ENCODE measurements around the gene RASGRP1.

Gene RASGRP1

DNA sequence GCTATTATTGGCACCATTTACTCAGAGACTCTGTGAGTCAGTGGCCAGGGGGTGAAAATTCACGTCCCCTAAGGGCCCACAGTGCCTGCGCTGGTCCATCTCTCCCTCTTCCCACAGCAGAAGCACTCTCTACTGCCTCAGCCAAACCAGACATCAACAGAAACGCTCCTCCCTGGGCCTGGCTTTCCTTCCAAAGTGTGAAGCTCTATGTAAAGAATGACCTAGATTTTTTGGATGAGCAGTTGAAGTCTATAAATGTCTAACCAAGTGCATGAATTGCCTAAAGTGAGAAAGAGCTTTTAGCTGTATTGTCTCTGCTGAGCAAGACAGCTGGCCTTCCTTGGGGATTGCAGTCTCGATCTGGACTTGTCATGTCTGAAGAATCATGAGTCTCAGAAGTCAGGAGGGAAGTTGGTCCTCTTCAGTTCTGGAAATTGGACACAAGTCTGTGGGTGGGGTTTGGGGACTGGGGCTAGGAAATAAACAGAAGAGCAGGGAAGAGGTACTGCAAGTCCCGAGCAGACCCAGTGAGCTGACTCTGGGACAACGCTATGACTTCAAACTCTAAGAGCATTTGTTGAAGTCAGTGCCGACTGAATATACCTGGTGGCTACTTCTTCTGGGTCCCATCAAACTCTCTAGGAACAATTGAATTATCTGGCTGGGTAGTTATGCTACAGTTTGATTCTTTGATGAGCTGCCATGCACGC, 29.0 kb downstream of the RASGRP1 start:
- no peak for DNase-seq

DNA sequence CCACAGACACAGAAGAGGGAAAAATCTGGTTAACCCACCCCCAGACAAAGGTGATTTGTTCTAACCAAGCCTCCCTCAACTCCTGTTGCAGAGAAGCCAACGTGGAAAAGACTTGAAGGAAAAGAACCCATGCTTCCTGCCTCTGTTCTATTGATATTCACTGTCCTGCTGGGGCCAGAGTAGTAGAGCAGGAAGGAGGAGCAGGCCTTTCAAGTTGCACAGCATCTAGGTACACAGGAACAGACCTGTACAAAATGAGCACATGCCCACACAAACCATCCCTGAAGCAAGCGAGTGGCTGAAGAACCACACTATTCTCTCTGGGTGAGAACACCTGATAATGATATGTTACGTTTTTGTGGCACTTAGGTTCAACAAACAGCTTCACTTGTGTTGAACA, 29.9 kb downstream of the RASGRP1 start:
- no peak for DNase-seq

- DNase-seq, result no peak
Measured at GRCh38 chr15:38533926-38534325, 30.7 kb downstream of the RASGRP1 start.

DNA sequence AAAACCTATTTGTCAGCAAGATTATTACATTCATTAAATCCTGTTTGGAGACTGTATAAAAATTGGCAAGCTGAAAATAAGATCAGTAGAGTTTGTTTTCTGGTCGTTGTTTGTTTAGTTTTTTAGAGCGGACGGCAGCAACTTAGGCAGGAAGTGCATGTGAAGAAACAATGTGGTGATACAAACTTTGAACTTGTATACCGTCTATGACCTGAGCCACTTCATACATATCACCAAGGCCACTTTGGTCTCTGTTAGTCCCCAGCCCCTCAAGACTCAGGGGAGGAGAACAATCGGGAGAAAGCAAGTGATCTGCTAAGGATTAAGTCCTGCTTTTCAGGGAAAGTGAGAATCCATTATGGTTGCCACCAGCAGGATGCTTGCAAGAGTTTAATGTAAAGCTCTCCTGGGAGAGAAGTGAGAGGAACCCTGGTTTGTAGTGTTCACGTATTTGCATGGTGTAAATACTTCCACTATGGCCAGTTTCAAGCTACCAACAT, 31.1 kb downstream of the RASGRP1 start:
- DNase-seq, result no peak

GRCh38 chr15:38532728-38533127, 31.9 kb downstream of the RASGRP1 start:
- DNase-seq, result no peak

DNA sequence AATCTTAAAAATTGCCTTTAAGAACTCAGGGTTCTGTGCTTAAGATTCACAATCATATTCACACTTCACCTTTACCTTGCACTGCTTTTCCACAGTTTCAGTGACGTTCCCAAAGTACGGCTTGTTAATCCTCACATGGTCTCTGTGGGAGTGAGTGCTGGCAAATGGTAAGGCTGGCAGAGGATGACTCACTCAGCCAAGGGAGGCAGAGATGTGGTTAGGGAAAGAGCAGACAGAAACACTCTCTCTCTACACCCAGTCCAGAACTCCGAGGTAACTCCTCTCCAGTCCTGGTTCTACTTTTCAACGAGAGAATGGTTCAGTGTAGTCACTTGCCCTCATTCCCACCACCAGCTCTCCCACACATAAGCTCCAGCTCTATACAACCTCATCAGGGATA, 33.1 kb downstream of the RASGRP1 start:
- no peak for DNase-seq

DNA sequence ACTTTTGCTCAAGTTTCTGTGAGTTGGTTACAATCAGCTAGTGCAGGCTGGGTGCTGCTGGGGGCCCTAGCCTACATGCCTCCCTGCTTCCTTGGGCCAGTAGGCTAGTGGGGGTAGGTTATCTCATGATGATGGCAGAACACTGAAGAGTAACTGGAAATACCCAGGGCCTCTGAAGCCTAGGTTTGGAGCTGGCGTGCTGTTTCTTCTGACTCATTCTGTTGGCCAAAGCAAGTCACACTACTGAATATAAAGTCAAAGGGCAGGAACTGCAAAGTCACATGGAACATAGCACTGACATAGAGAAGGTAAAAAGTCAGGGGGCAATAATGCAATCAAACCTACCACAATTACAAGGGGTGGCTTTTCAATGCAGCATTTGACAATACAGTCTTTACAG, 34.5 kb downstream of the RASGRP1 start:
- peak; percentile 8 to 31 for DNase-seq

DNA sequence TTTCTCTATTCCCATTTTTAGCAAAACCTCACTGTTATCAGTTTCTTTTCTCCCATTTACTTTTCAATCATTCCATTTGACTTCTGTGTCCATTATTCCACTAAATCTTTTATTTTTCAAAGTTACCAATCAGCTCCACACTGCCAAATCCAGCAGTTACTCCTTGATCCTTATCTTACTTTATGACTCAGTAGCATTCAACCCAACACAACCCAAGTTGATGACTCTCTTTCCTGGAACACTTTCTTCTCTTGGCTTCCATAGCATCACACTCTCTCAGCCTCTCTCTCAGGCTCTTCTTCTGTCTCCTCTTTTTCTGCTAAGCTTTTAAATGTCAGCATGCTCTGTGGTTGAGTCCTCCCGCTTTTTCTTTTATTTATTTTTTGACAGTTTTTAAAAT, 36.3 kb downstream of the RASGRP1 start:
- no peak for DNase-seq

DNA sequence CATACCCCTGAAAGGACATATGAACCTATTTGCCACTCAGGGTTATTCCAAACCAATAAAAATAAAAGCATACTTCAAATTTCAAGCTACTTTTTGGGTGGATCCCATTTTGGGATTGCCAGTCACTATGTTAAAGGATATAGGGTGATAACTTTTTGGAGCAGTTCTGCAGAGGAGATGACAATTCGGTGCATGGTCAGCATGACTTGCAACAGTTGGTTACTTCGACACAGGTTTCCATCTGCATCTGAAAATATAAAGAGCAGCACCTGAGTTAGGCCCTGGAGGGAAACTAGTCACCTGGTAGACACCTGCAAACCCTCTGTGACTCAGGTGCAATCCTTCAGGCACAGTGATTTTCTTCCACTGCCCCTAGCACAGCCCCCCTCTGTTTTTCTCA, 38.5 kb downstream of the RASGRP1 start:
- DNase-seq, result no peak

- no peak for DNase-seq
Measured at GRCh38 chr15:38525489-38525888, 39.1 kb downstream of the RASGRP1 start.

DNA sequence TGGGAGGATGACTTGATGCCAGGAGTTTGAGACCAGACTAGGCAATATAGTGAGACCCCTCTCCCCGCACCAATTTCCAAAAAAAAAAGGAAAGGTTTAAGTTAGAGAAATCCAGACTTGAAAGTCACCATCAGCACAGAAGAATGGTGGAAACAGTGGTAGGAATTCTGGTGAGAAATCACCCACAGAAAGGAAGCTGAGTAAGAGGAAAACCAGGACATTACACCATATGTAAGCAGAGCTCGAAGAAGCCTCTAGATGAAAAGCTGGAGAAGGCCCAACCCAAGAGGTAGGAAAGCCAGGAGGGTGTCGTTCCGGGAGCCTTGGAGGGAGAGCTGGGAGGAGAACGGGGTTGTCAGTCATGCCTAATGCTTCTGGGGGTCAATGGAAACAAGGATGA, 40.5 kb downstream of the RASGRP1 start:
- no peak for DNase-seq

GRCh38 chr15:38522922-38523321, 41.7 kb downstream of the RASGRP1 start:
- DNase-seq, result no peak

DNA sequence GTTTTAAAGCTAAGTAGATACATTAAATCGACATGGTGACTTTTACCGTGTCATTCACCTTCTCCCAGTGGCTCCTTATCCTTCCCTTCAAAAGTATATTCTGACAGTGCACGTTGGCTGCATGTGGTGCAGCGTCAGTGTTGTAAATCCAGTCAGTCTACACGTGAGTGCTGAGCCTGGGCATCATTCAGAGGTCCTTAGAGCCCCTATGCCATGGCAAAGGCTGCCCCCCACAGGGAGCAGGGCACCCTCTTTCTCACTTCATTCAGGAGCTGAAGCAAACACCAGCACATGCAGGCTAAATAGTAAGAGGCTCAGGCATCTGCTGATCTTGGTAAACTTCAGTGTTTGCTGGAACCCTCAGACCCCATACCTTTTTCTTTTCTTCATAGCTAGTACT, 43.3 kb downstream of the RASGRP1 start:
- DNase-seq, result no peak

GRCh38 chr15:38520035-38520434, 44.6 kb downstream of the RASGRP1 start:
- DNase-seq, result no peak

- no peak for DNase-seq
Measured at GRCh38 chr15:38518084-38518483, 46.5 kb downstream of the RASGRP1 start.

DNA sequence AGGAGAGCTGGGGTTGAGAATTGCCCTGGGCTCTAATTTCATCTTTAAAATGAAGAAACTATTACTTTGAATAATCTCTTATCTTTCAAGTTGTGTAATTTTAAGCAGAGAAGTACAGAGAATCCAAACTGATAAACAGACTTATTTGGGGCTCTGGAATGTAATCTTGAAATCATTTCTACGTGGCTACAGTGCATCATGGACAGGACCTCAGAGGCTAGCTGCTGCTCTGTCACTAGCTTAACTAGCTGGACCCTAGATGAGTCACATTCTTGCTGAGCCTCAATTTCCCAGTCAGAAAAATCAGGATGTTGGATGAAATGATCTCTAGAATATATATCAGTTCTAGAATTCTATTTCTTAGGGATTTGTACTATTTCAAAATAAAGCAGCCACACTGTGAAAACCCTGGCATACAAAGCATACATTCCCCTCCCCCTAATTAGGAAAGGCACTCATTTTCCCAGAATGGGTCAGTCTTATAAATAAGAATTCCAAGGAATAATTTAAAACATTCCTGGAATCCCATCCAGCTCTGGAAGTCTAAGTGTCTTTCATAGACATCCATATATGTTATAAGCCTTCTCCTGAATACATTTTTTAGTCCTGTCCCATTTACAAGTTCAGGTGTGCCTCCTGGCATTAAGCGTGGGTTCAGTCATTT, 47.2 kb downstream of the RASGRP1 start:
- no peak for DNase-seq

- DNase-seq, result no peak
Measured at GRCh38 chr15:38516626-38517025, 48.0 kb downstream of the RASGRP1 start.

- no peak for DNase-seq
Measured at GRCh38 chr15:38514601-38515000, 50.0 kb downstream of the RASGRP1 start.

DNA sequence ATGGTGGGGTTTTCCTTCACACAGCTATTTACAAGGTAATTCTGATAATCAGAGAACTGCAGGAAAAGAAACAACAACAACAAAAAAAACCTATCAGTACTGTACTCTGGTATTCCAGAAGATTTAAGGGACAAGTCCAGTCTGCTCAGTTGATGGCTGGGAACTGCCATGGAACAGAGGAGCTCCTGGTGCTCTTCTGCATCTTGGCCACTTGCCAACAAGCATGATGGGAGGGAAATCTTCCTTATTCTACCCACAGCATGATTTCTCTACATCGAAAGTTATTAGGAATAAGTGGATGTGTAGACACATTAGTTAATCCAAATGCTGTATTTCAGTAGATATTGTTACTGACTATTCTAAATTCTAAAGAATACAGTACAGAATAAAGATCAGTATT, 51.7 kb downstream of the RASGRP1 start:
- no peak for DNase-seq

DNA sequence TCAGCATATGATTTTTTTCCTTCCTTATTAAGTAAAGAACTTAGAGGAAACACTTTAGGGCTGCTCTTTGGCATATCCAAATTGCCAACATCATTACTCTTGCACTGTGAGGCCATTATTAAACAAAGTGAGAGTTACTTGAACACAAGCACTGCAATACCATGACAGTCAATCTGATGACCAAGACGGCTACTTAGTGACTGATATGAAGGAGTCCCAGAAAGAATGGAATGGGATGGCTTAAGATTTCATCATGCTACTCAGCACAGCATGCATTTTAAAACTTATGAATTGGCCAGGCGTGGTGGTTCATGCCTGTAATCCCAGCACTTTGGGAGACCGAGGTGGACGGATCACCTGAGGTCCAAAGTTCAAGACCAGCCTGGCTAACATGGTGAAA, 55.5 kb downstream of the RASGRP1 start:
- no peak for DNase-seq

DNA sequence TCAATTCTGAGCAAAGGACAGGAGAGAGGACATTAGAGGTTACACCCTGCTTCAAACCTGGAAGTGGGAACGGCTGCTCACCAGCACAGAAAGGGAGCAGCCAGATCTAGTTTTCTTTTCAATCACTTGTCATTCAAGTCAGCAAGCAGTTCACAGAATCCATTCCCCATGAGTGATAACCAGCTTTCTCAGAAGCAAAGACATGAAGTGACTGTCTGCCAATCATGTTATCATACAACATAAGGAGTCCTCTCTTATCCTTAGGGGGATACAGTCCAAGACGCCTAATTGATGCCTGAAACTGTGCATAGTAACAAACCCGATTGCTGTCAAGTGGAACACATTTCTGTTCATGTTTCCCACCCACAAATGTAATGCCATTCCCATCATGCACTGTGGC, 56.0 kb downstream of the RASGRP1 start:
- DNase-seq, result no peak

DNA sequence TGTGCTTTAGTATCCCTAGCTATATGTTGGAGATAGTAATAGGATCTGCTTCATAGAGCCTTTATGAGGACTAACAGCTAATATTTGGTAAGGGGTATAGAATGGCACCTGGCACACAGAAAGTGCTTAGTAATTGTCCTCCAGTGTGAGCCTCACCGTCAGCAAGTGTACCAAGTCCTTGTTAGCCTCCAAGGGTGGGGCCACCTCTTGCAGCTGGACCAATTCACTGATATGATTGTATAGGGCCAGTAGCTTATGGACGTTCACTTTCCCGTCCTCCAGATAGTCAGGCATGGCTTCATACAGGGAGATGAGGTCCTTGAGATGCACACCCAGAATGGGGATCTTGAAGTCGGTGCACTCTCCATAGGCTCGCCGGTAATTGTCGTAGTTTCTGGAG, 57.0 kb downstream of the RASGRP1 start:
- DNase-seq, result no peak

- DNase-seq, result no peak
Measured at GRCh38 chr15:38506997-38507396, 57.6 kb downstream of the RASGRP1 start.

DNA sequence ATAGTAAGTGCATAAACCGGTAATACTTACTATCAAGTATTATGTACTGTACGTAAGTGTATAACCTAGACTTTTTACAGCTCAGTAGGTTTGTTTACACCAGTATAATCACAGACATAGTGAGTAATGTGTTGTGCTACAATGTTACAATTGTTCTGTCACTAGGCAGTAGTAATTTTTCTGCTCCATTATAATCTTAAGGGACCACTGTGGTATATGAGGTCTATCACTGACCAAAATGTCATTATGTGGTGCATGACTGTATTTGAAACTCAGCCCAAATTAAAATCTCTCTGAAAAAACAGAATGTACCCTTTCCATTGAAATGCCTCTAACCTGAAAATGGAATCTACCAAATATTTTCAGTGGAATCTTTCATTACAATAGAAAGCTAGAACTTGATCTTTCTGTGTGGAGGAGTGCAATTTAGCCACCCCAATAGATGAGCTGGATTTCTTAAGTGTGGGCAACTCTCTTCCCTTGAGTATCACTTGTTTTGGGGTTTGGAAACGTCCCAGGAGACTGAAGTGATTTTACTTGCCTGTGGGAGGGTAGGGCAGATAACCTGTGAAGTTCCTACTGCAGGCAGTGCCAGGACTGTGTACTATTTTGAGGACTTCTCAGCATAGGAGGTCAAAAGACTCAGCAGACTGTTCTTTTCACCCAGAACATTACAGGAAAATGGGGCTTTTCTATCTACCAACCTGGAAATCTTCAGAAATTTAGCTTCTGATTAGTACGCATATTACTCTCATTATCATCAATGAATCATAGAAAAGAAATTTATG, 59.7 kb downstream of the RASGRP1 start:
- no peak for DNase-seq
